Cerebellar cortex (tissue), 1 donor: ENCODE data around the gene PLA2G4F.

Experiments used
- DNase-seq: peaks from one replicate; pipeline ENCODE4 v3.0.0-alpha.2; 2015; ENCODE audit warnings: low spot score

PLA2G4F gene

DNA sequence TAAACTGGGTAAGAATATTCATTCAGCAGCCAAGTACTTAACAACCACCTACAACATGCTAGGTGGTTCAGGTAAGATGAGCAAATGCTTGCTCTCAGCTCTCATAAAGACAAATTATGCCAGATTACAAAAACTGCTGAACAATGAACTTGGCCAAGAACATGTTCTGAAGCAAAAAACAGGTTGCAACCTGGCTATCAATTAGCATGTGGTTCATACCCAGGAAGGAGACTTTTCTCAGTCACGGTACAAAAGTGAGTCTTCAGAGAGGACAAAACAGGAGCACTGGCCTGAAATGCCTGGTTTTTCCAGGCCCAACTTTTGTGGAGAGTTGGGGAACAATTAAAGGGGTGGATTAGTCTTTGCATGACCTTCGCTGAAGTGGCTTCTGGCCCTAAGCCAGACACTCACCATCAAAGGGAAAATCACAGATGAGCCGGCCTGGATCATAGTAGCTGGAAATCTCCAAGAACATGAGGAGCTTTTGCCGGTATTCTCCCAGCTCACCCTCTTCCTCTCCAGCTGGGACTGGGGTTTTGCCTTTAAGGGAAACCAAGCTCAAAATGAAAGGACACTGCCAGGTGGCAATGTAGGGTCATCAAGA lies 7.6 kb upstream of the PLA2G4F start:
- no peak for DNase-seq

DNA sequence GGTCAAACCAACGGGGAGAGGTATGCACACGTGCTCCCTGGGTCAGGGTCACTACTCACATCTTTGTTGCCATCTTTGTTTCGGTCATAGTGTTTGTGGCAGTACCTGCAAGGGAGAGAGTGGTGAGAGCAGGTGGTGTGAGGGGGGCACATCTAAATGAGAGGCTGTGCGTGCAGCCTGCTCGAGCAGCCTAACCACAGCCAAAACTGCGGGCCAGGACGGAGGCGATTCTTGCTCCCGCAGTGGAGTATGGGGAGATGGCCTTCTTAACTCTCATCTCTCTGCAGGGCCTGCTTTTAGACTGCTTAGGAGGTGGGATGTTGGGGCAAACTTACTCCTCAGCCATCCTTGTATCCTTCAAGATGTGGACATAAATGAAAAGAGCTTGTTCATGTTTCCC lies 6.9 kb upstream of the PLA2G4F start:
- no peak for DNase-seq

DNA sequence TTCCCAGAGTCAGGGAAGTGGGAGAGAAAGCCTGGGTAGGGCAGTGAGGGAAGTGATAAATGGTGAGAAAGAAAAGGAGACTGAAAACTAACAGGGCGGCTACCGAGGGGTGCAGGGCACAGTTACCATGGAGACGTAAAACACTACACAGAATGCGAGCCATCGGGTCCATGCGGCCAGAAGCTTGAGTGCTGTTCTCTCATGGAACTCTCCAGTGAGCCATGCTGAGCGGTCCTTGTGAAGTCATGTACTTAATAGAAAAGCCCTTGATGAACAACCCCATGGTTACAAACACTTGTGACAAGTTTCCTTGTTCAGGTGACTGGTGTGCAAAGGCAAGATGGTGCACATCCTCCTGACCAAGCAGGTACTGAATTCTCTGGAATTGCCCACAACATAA lies 3.7 kb upstream of the PLA2G4F start:
- no peak for DNase-seq

DNA sequence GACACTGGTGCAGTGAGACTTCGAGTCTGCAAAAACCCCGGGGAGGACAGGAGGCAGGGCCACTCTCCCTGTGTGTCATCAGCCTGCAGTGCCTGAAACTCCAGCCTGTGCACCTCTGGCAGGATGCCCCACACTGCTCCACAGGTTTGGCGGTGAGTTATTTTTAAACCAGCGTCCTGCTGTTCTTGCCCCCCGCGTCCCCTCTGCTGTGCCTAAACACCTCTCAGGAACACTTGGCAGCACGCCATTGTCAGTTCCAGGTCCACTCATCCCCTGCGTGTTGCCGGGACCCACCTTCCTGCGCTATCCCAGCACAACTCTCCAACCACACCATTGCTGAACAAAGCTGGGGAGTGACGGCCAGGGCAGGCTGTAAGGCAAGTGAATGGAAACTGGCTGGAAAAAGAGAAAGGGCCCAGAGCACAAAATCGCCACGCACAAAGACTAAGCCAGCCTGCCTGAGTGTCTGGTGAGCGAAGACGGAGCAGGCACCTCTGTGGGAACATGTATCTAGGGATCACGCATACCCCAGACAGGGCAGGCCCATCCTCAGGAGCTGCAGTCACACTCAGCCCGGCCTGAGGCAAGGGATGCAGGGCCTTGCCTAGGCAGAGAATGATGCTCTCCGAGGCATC lies 3.1 kb upstream of the PLA2G4F start:
- DNase-seq: peak; percentile 27

DNA sequence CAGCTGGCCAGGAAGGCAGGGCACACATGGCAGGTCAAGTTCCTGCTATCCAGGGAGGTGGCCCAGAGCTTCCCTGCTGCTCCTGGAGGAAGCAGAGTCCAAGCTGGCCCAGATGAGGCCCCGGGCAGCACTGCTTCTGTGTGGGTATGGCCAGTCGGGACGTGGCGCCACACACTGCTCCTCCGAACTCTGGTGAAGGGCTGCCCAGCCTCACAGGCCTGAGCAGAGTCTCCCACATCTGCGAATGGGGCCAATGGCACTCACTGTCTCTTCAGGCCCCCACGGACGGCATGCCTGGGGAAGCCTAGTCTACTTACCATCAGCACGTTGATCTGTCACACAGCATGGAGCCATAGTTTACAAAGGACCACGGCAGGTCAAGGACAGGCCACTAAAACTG lies 2.5 kb upstream of the PLA2G4F start:
- no peak for DNase-seq

DNA sequence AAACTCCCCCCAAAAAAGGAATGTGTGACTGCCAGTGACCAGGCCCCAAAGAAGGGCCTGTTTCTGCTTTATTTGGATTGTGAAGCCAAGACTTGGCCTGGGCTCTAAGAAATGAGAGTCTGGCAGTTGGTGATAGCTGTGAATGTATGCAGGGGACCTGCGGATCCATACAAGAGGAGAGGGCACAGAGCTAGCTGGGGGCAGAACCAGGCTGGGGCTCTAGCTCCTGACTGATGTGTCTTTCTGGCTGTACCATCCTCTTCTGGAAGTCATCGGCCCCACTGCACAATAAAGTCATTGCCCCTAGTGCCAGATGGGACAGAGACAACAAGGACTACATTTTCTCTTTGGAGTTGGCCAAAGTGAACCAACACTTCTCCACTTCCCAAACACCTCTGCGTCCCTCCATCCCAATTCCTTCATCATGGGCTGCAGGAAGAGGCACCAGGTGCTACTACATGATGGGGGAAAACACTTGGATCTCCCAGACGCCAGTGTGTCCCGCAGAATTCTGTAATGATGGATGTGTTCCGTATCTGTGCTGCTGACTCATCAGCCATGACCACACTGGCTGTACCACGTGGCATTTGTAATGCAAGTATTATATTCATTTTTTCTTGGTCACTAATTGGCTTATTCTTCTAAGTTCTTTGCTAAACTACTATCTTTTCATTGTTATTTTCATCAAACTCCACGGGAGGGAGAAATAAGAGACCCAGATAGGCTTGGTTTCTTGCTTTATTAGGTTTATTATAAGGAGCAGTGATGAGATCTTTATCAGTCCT lies 1.7 kb upstream of the PLA2G4F start:
- no peak for DNase-seq

DNA sequence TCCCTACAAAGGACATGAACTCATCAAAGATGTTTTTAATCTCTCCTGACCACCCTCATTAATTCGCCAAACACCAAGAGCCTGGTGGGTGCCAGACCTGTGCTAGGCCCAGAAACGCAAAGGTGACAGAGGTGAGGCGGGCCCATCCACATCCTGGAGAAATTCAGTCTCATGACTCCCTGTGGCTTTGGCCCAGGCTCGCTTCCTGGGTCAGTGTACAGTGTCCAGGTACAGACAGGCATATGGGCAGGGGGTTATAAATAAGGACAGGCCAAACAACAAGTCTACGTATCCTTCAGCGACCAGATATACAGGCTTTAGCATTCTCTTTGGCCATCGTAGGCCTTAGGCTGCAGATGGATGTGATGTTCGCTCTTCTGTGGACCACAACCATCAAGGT lies 945 bp upstream of the PLA2G4F start:
- DNase-seq: no peak

DNA sequence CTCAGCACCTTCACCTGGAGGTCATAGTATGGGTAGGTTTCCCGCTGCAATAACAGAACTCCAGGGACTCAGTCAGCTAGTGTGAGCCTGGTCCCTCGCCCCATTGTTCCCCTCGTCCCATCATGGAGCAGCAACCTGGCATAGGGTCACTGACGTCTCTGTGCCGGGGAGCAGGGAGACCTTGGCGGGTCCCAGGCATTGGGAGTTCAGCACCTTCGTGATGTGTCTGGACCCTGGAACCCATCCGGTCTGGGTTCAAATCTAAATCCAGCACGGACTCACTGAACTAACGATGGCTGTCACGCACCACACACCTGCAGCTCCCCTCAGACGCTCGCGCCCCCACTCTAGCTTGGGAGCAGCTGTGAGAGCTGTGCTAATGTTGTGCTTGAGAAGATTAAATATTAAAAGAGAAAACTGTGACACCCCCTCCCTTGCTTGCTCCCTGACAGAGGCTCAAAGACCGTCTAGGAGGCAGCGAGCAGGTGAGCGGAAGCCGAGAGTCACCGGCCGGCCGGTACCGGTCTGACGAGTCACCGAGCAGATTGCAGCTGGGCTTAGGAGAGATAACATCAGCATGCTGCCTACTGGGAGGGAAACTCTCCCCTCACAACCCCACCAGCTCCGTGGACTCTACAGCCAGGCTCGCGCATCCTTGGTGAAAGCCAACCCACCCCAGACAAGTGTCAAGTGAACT lies 742 bp downstream of the PLA2G4F start:
- no peak for DNase-seq

DNA sequence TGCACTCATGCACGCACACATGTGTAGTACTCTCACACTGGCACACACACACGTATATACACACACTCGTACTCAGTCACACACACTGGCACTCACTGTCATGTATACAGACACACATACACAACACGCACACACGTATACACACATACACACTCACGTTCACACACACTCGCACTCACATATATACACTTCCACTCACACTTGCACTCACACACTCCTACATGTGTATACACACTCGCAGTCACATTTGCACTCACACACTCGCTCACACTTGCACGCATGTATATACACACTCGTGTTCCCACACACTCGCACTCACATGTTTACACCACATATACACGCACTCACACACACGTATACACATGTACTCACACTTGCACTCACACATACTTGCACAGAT lies 1.5 kb downstream of the PLA2G4F start:
- DNase-seq: no peak

DNA sequence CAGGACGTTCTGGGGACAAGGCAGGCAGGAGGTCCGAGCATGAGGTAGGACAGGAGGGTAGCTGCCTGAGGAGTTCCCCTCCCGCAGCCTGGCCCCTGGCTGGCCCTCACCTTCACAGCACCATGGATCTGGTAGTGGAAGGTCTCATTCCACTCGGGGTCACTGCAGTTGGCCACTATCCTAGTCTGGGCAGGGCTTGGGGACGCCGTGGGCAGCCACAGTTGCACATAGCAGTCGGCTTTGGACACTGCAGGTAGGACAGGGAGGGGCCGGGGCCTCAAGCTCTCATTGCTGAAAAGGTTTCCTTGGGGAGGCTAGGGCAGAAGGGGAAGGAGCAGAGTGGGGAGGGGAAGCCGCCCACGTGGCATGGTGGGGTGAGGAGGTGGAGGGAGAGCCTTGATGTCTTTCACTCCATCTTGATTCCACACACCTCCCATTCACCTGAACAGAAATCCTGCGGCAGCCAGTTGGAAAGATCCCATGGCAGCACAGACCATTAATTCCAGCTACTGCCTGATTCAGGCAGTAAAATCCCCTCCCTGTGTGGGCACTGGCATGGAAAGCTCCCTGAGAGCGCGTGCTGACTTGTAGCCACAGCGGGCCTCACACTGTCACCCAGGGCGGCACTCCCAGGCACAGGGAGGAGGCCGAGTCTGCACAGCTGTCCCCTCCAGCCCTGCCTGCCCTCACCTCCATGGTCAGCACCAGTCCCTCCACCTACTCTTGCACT lies 2.1 kb downstream of the PLA2G4F start:
- no peak for DNase-seq

DNA sequence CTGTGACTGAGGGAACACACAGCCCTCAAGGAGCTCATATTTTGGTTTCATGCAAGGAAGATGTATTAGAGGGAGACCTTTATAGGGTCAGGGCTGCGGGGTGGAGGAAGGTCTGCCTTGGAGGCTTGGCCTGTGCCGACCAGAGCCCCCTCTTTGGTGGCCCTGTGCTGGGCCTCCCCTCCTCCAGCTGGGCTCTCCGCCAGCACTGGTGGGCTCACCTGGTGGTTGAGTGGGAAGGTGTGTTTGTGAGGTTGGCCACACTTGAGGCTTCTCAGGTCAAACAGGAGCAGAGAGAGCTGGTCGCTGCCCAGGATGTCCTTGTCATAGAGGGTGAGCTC lies 2.6 kb downstream of the PLA2G4F start:
- DNase-seq: no peak

DNA sequence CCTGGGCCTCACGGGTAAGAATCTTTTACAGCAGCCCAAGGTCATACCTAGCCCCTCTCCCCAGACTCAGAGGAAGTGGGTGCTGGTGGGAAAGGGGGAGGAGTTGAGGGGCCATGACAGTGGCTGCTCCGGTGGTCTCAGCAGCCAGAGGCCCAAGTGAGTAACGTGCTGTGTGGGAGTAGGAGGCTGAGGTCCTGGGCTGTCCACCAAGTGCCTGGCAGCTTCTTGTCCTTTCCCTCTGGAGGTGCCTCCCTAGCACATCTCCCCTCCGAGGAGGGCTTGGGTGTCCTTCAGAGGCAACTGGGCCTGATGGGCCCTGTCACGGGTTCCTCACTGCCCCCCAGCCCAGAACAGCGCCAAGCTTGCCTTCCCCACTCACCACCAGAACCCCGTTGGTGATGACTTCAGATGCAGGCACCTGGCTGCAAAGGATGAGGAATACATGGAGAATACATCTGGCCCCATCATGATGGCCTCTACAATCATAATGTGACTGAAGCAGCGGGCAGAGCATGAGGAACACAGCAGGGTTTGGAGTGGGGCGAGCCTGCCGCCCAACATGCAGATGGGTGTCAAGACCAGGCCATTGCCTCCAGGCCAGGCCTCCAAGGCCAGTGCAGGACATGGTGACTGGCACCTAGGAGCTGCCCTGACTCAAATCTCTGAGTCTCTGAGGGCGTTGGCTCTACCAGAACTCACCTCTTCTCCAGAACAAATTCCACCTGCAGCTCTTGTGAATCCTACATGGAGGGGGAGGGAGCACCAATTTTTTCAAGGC lies 3.3 kb downstream of the PLA2G4F start:
- DNase-seq: no peak

DNA sequence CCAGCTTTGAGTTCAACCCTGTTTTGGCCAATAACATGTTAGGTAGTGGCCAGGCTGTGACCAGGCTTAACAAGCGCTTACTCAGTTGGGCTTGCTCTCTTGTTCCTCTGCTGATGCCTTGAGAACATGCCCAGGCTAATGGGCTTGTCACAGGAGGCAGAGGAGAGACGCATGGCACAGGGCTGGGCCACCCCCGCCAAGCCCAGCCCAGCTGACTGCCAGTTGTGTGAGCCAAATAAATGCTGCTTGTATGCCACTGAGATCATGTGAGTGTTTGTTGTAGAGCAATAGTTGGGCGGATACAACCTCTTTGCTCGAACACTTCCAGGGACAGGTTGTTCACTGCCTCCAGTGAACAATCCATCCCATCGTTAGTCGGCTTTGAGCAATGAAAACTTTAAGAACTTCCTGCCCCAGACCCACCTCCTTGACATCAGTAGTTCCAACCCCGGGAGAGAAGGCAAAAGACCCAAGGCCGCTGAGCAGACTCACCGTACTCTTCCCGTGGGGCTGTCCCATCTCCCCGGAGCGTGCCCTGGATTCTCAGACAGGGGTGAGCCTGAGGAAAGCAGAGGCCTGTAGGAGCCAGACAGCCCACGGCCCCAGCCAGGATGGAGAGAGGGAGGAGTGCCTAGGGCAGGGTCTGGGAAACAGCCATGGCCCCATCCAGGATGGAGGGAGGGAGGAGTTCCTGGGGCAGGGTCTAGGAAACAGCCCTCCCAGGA lies 4.1 kb downstream of the PLA2G4F start:
- no peak for DNase-seq

DNA sequence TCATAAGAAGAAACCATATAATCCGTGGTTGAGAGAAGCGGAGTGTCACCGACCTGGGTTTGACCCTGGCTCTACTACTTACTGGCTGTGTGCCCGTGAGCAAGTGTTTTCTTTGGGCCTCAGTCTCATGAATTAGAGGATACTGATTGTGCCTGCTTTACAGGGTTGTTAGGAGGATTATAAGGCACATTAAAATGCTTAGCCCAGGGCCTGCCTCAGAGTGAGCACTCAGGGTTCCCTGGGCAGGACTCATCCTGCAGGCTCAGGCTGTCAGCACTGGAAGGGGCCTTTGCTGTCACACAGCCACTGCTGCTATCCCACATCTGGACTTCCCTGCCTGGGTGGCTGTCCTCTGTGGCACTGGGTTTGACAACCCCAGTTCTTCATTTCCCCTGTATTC lies 4.7 kb downstream of the PLA2G4F start:
- DNase-seq: no peak

DNA sequence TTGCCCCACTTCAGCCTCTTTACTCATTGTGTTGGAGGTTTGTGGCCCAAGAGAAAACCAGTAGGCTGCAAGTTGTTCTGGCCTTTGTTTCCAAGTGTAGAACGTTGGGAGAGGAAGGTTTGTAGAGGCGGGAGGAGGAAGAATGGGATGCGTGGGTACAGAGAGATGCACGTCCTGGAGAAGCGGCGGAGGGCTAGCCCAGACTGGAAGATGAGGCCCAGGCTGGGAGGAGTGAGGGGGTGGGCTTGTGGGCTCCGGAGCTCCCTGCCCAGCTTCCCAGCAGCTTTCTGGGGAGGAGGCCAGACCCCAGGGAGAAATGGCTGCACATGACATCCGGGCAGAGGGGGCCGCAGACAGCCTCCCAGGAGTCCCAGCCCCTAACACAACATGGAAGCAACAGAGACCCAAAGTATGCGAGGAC lies 5.3 kb downstream of the PLA2G4F start:
- DNase-seq: no peak

DNA sequence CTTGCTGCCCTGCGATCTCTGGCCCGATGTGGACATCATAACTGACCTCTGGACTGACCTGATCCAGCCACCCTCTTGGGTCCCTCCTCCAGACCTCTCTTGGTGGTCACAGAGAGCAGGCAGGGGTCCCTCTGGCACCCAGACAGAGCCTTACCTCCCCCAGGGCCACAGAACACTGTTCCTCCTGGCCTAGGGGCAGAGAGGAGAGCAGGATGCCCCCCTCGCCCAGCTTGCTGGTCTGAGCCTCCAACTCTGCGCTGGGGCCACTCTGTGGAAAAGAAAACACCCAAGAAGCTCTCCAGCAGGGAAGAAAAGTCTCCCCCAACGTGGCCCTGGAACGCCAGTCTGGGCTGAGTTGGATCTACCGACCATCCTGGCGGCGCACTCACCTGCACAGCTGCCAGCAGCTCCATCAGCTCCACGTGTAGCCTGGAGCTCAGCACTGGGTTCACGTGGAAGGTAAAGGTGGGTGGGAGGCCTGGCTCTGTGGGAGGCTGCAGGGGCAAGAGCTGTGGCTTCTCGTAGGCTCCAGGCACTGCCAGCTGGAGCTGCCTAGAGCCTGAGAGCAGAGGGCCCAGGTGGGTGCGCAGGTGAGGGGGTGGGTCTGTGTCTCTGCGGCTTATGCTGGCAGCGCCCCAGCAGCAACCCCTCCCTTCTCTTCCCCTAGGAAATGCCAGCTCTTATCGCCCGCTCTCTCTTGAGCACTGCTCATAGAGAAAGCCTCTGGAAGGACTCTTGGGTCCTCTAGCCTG lies 6.0 kb downstream of the PLA2G4F start:
- no peak for DNase-seq

DNA sequence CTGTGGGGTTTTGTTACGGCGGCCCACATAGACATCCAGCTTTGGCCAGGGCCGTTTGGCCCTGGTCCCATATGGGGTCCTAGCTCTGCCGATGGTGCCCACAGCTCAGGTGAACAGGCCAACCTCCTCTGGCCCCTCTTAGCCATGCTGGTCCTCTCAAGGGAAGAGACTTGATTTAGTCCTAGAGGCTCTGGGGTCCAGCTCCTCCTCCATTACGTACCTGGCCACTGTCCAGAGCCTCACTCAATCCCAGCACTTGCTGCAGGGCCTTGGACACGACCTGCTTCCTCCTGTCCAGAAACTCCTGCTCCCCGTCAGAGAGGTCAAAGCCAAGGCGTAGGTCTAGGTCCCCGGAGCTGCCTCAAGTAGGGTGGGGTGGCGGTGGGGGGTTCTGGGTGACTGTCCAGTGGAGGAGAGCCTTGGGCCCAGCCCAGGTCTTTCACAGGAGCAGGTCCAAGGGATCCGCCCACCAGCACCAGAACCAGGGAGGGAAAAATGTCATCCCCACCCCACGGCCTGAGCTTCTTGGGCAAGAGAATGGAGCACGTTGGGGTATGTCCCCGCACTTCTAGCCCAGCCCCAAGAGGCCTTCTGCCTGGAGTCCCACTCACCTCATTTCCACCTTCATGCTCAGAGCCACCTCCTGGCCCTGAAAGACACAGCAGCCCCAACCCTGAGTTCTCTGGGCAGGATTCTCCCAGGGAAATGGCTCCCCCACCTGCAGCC lies 6.8 kb downstream of the PLA2G4F start:
- DNase-seq: no peak

DNA sequence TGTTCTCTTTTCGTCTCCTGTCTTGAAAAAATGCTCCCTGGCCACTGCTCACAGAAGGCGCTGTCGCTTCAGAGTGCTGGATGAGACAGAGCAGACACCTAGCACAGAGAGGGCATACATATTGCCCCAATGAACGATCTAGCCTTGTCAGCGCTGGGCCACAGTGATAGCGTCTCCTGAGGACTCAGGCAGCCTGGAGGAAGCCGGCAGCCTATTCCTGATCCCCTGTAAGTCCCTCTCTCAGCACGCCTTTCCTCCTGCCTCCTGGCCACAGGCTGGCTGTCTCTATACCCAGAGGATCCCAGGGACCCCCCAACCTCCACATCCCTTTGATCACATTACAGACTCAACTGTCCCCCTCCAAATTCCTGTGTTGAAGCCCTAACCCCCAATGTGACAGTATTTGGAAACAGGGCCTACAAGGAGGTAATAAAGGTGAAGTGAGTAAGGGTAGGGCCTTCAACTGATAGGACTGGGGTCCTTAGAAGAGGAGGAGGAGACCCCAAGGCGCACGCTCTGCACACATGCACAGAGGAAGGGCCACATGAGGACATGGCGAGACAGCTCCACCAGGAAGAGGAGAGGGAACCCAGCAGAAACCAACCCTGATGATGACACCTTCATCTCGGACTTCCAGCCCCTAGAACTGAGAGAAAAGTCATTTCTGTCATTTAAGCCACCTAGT lies 7.5 kb downstream of the PLA2G4F start:
- no peak for DNase-seq

DNA sequence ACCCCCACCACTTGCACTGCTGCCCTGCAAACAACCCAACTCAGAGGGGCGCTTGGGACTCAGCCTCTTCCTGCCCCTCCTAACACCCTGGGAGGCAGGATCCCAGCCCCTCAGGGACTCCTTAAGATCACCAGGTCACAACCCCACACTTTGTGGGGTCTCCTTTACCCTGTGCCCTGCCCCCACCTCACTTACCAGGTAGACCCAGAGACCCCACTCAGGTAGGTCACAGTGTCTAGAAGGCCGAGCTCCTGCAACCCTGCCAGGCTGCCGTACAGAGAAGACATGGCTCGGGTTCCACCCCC lies 9.1 kb downstream of the PLA2G4F start:
- DNase-seq: no peak
